Erythroblast (primary cell): ENCODE results near the gene ABCA13.

Experiments used
- GATA1 ChIP-seq: IDR thresholded peaks from 2 replicates; pipeline ENCODE4 v1.6.1; 2011; ENCODE audit warnings: low read depth, mild to moderate bottlenecking, control low read depth, low read length, moderate library complexity
- POLR2A ChIP-seq: IDR thresholded peaks from 2 replicates; pipeline ENCODE4 v1.6.1; 2011; ENCODE audit warnings: mild to moderate bottlenecking, low read length

GRCh38 chr7:48269066-48269465 lies 97.8 kb downstream of the ABCA13 start:
- TF ChIP-seq POLR2A (no peak), GATA1 (no peak)
